NCI-H510A treated with DMSO at 0.1 percent for 48 hours (cell line): Measurements from ENCODE around the gene TRERF1.

Experiments used
- DNase-seq: peaks from one replicate; lab custom pipeline; 2025; lab: John Stamatoyannopoulos, UW

TRERF1 gene

DNA sequence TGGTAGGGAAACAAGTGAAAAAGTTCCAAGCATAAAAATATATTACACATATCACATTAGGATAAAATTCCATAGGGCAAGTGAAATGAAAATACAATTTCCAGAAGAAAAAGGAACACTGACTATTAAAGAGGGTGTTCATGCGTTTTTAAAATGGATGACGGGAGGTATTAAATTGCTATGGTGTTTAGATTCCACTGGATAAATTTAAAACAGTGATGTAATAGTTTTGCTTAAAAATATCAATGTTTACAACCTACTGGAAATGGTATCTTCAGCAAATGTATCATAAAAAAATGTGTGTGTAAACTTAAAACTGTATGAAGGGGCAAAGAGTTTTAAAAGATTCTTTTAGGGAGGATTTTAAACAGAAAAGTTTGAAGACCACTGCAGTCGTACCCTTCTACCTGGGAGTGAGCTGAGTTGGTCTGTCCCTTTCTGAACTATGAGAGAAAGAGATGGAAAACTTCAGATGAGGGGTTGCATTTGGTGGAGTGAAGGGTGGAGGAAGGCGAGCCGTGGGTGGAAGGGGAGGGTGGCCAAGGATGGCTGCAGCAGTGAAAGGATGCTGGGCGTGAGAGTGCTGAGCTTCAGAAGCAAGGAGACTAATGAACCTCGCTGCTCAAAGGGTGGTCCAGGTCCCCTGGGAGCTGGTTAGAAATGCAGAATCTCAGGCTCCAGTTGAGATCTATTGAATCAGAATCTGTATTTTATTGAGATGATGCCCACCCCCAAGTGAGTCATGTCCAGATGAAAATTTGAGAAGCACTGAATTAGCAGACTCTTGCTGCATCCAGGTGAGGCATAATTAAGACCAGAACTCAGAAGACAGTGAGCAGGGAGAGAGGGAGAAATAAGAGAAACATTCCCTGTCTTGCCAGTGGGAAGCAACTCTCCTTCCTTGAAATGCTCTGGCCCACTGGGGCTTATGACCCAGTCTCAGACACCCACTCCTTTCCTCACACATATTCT lies 179.6 kb downstream of the TRERF1 start:
- no peak for DNase-seq

DNA sequence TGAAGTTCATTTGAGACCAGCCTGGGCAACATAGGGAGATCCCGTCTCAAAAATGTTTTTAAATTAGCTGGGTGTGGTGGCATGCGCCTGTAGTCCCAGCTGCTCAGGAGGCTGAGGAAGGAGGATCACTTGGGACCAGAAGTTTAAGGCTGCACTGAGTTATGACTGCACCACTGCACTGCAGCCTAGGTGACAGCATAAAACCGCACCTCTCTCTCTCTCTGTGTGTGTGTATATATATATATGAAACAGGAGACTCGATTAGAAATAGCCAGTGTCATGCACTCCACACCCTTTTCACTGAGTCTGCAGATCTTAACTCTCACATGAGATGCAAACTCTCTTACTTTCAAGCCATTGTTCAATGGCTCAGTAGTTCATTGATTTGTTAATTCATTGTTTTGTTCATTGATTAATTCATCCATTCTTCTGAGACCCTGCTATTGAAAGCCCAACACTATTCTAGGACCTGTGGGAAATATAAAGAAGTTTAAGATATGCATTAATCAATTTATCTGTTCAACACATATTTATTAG lies 181.7 kb downstream of the TRERF1 start:
- no peak for DNase-seq

DNA sequence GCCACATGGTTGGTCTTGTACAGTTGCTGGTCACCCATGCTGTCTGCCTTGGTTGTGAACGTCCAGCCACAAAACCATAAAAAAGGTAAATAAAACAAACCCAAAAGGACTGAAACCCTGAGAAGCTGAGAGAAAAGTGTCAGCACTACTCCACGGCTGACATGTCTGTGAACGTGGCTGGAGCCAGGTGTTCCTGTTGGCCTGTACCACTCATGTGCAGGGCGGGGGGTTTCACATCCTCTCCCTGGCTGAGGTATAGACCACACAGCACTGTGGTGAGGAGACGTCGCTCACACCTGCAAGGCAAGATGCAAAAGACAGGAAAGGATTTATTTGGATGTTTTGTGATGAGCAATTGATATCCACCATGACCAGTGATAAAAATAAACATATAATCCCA lies 182.2 kb downstream of the TRERF1 start:
- DNase-seq, result no peak

- no peak for DNase-seq
These were observed 182.9 kb downstream of the TRERF1 start for GRCh38 chr6:42268835-42269204.

DNA sequence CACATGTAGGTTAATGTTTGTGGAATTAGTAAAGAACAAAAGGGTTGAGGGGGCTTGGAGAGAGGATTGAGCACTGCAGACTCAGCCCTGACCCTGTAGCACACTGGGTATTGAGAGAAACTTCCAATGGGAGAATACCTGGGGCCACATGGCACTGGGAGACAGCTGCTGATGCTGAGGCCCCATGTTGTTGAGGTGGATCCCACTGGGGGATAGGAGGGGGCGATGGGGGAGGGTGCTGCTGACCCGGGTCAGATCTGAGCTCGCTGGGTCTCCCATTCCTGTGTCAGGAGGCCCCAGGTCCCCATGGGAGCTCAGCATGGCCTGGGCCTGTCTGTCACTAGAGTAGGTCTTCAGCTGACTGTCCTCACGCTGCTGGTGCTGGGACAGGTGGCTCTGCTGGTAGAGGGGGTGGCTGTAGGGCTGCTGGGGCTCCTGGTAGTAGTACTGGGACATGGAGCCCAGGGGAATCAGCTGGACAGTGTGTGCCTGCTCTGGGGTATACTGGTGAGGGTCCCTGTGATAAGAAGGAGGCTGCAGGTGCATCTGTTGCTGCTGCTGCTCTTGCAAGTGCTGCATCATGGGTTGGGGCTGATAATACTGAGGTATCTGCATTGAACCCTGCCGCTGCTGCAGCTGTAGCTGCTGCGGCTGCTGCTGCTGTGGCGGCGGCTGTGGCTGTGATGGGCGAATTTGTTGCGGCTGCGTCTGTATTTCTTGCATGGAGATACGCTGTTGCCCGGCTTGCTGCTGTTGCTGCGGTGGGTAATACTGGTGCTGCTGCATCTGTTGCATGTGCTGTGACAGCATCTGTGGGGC lies 183.5 kb downstream of the TRERF1 start:
- no peak for DNase-seq

- DNase-seq, result no peak
These were observed 185.2 kb downstream of the TRERF1 start for GRCh38 chr6:42266538-42266937.

GRCh38 chr6:42264852-42265390 lies 186.8 kb downstream of the TRERF1 start:
- DNase-seq, result no peak

DNA sequence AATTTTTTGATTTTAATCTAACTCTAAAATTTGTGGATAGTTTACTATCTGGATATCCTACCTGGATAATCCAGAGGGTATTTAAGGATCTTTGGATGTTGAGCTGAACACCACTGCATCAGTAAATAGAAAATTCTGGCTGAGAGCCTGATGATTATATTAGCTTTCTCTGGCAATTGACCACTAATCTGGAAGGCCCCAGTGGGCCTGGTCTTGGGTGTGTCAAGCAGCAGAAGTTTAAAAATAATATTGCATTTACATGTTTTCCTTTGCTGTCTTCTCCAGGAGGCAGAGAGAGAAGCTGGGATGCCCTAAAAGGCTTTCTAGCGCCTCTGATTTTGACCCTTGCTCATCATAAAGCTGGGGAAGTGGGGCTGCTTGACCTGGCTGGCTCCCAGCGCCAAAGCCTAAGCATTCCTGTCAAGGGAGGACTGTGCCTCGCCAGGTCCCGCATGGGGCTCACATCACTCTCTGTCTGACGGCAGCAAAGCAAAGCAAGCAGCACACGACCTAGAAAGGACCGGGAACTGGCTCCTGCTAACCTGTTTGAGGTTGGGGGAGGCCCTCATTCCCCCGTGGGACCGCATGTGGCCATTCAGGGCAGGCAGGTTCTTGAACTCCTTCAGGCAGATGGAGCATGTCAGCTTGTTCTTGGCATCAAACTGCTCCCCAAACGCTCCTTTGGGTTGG lies 187.4 kb downstream of the TRERF1 start:
- no peak for DNase-seq

GRCh38 chr6:42263165-42263728 lies 188.5 kb downstream of the TRERF1 start:
- no peak for DNase-seq

DNA sequence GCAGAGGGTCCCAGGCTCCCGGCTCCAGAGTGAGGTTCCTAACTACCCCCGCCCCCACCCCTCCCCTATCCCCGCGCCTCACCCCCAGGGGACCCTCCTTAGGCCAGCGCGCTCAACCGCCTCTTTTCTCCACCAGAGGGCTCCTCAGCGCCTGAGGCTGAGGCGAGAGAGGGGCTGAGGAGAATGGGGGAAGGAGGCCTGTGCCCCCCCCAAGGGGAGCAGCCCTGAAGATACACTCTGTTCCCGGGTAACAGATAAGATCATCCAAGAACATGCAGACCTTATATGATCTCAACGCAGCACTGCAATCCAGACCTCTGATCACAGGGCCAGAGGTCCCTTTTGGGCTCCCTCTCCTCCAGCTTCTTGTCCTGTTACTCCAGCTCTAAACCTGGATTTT lies 190.8 kb downstream of the TRERF1 start:
- DNase-seq, result no peak

- no peak for DNase-seq
These were observed 191.3 kb downstream of the TRERF1 start for GRCh38 chr6:42260396-42260888.

DNA sequence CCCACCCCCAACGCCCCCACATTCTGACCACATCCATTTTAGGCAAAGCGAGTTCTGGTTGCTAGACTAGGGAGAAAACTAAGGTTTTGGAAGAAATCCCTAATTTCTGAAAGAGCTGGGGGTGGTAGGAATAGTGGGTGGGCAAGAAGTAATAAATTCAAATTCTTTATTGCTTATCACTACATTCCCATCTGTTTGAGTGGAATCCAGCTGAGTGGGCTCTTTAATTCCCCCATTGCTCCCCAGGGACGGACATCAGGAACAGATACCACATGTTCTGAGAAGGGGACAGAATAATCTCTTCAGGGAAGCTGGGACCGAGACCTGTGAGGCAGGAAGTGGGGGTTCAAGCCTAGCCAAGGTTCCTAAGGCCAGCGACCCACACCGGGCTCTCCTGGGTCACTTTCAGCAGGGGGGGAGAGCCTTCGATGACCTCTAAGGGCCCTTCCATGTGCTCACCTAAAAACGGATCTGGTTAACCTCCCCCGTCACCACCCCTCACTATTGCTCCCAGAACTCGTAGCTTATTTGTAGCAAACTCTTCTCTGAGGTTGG lies 191.8 kb downstream of the TRERF1 start:
- no peak for DNase-seq

- DNase-seq, result no peak
These were observed 192.4 kb downstream of the TRERF1 start for GRCh38 chr6:42259286-42259685.

DNA sequence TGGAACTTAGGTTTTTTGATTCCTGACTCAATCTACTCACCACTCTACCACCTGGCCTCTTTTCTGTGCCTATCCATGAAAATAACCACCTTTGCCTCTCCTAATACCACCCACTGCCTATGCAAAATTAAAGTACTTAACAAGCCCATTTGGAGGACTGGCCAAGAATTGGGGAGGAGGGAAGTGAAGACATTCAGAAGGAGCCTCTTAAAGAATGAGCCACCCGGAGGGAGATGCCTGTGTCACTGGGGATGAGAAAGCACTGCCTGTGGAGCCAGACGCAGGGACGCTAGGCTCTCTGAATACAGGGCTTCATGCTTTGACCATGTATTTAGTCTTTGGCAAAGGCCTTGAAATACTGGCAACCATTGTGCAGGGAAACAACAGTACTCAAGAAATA lies 194.1 kb downstream of the TRERF1 start:
- no peak for DNase-seq

DNA sequence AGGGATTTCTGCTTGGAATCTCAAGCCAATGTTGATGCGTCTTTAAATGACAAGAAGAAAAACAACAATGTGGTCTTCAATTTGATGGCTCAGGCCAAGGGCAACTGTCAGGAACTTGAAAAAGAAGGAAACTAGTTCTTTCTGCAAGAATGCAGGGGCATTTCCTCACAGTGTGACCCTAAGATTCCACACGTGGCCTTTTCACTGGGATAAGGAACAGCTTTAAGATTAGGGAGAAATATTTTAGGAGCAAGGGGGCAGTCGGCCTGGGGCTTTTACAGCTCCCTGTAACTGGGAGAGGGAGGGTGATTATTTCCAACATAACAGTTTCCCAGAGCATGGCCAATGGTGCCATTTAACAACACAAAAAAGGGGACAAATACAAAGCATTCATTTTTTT lies 194.7 kb downstream of the TRERF1 start:
- no peak for DNase-seq

DNA sequence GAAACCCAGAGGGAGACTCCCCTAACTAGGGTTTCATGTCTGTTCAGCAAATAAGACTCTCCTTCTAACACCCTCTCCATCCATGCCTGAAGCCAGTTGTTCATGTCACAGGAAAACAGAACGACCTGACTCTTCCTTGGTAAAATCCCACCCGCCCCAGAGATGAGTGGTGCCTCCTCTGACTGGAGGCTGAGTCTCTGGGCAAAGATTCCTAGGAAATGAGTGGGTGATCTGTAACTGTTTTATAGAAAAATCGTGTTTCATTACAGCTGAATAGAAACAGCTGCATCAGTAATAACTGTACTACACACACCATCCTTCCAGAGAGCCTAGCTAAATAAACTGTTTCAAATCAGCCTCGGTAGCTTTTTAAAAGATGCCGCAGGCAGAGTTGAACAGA lies 196.7 kb downstream of the TRERF1 start:
- DNase-seq, result no peak

GRCh38 chr6:42254505-42254904 lies 197.2 kb downstream of the TRERF1 start:
- DNase-seq, result no peak

DNA sequence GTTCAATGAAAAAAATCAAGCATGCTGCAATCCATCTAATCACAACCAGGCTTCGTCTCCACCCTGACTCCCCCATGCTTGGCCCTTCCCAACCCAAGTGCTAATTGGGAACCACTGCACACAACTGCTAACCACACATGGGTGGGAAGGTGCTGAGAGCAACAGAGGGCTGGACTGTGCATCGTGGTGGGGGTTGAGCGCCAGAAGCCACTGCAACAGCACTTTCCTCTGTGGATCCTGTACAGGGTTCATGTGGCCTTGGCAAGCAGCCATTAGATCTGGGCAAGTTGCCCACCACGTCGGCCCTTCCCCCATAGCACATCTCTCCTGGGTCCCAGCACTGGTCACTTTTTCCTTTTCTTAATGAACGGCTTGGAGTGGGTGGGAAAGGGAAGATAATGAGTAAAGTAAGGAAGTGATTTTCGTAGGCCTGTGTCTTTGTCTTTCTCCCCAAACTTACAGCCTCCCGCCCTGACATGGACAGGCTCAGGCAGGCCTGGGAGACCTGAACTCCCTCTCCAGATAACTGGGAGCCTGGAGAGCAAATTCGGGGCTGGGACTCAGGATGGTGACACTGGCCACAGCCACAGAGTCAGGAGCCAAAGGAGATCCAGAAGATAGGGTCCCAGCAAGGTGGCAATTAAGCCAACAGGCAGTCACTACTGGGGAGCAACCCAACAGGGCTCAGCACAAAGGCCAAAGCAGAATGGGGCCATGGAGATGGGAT lies 199.7 kb downstream of the TRERF1 start:
- no peak for DNase-seq

DNA sequence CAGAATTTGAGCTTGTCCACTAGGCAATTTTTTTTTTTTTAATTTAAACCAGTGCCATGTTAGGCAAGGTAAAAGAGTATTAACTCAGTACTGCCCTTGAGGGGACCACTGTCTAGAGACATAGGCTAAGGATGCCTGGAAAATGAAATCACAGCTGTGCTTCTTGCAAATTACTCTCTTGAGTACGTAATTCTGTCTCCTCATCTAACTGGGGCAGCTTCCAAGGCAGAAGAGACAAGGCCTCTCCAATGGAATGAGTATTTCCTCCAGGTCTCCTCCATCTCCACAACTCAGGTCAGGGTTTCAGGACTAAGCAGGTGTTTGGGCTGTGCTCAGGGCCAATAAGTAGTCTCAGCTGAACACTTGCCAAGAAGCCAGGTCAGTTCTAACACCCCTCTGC lies 200.2 kb downstream of the TRERF1 start:
- DNase-seq, result no peak

DNA sequence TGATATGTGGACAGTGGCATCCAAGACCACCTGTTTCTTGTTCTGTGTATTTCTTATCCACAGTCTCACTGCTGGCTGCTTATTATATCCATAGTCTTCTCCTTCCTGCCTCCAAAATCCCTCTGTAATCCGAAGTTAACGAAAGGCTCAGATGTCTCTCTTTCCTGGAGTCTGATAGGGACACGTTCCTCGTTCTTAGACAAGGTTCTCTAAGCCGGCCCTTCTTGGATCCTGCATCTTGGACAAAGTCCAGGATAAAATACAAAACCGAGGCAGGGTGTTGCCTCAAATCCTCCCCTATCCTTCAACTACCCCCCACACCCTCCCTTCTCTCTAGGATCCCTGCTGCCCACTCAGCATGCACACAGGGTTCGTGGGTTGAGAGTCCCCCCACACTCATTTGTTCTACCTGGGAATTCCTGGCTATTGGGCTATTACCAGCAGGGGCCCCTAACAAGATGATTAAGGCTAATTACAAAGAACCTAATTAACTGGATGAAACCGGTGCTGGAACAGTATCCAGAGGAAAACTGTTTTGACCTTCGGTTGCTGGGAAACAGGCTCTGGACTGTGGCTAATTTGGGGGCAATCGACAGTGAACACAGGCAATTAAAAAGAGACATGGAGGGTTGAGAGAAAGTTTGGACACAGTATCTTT lies 201.3 kb downstream of the TRERF1 start:
- no peak for DNase-seq
